GM18505 (cell line): Measurements from ENCODE around the gene UPK3A.
"Not testable (repeated sequence)": the region's sequence is repeated elsewhere in the genome, so short reads cannot be mapped to it uniquely, and the experiment has no call there.

Experiments used
- ATAC-seq: cut with Tn5 transposase; IDR thresholded peaks from one replicate; pipeline ENCODE4 v1.9.1; 2021; ENCODE audit not compliant: unreplicated experiment
- POLR2A ChIP-seq: IDR thresholded peaks from 4 replicates; pipeline ENCODE4 v1.6.1; 2011; ENCODE audit warnings: borderline replicate concordance; ENCODE audit not compliant: insufficient read depth, insufficient read length; ENCODE audit errors: extremely low read depth

The UPK3A gene

GRCh38 chr22:45280587-45280980, 4.2 kb upstream of the UPK3A start:
- no peak for TF ChIP-seq POLR2A
- ATAC-seq: no peak

GRCh38 chr22:45281010-45281409, 3.7 kb upstream of the UPK3A start:
- TF ChIP-seq POLR2A: no peak
- no peak for ATAC-seq

GRCh38 chr22:45285263-45286058, 712 bp downstream of the UPK3A start:
- no peak for TF ChIP-seq POLR2A
- ATAC-seq: no peak

DNA sequence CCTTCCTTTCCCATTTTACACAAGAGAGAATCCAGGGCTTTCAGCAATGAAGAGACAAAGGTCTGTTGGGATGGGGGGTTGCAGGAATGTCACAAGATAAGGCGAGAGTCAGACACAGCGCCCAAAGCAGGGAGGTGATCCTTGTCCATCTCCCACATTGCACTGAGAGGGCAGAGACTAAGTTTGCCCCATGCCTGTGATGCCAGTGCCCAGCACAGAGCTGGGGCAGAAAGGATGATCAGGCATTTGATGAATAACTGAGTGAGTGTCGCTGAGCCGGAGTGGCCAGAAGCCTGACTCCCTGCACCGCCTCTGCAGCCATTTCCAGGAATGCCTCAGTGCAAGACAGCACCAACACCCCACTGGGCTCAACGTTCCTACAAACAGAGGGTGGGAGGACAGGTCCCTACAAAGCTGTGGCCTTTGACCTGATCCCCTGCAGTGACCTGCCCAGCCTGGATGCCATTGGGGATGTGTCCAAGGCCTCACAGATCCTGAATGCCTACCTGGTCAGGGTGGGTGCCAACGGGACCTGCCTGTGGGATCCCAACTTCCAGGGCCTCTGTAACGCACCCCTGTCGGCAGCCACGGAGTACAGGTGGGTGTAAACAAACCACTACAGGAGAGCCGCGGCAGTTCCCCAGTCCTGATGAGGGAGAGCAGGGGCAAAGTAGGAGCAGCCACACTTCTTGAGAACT, 2.3 kb downstream of the UPK3A start:
- no peak for TF ChIP-seq POLR2A
- ATAC-seq: no peak

DNA sequence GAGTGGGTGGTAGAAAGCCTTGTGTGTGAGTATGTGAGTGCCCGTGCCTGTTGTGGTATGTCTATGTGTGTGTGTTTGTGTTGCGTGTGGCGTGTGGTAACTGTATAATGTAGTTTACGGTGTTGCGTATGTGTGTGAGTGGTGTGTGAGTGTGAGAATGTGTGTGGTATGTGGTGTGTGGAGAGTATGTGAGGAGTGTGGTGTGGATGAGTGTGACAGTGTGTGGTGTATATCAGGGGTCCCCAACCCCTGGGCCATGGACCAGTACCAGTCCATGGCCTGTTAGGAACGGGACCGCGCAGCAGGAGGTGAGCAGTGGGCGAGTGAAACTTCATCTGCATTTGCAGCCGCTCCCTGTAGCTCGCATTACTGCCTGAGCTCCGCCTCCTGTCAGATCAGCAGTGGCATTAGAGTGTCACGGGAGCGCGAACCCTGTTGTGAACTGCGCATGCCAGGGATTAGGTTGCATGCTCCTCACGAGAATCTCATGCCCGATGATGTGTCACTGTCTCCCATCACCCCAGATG, 5.7 kb downstream of the UPK3A start:
- no peak for ATAC-seq

GRCh38 chr22:45291061-45291930, 6.5 kb downstream of the UPK3A start:
- no peak for TF ChIP-seq POLR2A
- ATAC-seq: no peak

More for the DNA sequence above, 5.7 kb downstream of the UPK3A start:
- TF ChIP-seq POLR2A: no peak

GRCh38 chr22:45291931-45292290, 7.2 kb downstream of the UPK3A start:
- no peak for ATAC-seq
- TF ChIP-seq POLR2A: no peak

- ATAC-seq: no peak
- TF ChIP-seq POLR2A: no peak
Observed at GRCh38 chr22:45292731-45293442, 8.1 kb downstream of the UPK3A start.

GRCh38 chr22:45294030-45294429, 9.3 kb downstream of the UPK3A start:
- no peak for TF ChIP-seq POLR2A
- no peak for ATAC-seq

DNA sequence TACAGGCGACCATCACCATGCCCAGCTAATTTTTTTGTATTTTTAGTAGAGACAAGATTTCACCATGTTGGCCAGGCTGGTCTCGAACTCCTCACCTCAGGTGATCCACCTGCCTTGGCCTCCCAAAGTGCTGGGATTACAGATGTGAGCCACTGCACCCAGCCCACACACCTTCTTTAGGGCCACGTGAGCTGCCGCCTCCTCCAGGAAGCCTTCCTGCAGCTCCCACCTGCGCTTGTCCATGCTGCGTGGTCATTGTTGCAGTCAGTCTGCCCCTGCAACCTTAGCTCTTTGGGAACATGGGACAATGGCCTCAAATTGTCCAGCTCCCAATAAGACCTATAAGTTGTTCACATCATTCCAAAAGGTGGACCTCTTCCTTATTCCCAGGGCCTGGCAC, 10.3 kb downstream of the UPK3A start:
- not testable (repeated sequence) for ATAC-seq

DNA sequence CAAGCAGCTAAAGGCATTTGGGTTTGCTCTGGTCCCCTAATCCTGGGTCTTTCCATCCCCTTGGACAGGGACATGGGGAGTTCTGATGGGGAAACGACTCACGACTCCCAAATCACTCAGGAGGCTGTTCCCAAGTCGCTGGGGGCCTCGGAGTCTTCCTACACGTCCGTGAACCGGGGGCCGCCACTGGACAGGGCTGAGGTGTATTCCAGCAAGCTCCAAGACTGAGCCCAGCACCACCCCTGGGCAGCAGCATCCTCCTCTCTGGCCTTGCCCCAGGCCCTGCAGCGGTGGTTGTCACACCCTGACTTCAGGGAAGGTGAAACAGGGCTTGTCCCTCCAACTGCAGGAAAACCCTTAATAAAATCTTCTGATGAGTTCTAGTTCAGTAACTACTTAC, 10.7 kb downstream of the UPK3A start:
- no peak for ATAC-seq
- TF ChIP-seq POLR2A: no peak

DNA sequence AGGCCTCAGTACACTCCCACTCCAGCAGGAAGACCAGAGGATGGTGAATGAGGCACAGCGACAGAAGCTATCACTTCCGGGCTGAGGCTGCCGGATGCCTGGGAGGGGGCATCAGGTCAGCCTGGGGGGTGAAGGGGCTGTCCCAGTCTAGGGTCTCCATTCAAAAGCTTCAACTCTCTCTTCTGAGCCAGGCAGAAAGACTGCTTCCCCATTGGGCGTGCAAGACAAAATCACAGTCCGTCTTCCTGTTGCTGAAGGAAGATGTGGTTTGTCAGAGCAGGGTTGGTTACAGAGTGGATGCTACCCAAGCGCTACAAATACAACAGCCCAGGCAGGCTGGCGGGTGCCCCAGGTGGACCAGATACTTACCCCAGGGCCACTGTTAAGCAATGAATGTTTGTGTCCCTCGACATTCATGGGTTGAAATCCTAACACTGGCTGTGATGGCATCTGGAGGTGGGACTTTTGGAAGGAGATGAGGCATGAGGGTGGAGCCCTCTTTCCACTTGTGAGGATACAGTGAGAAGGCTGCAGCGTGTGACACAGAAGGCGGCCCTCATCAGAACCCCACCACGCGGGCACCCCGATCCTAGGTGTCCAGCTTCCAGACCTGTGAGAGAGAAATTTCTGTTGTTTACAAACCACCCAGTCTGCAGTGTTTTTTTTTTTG, 12.0 kb downstream of the UPK3A start:
- ATAC-seq: no peak
- no peak for TF ChIP-seq POLR2A
